GM13976 (cell line): ENCODE data around the gene ANKRD13D.
A peak's percentile ranks its signal among the peaks of the same experiment; 100 is the strongest.

Experiments used
- DNase-seq: peaks from one replicate; pipeline ENCODE4 v3.0.0; 2012; ENCODE audit warnings: low spot score
- in situ Hi-C: fragments of 300-500 bp; cut with MboI; formaldehyde crosslinking; loops from one replicate; pipeline ENCODE4 v1.12.0; 2022; ENCODE audit warnings: low sequenced_read_pairs, mixed read lengths, inconsistent platforms; ENCODE audit not compliant: unreplicated experiment
- TF ChIP-seq, protein P1 (sequence below): IDR thresholded peaks from 2 replicates; pipeline ENCODE4 v1.5.1; 2012; ENCODE audit warnings: borderline replicate concordance, mild to moderate bottlenecking; ENCODE audit not compliant: insufficient read depth; ENCODE audit errors: extremely low read depth, missing control alignments, control extremely low read depth

The ANKRD13D gene

GRCh38 chr11:67266449-67267187 is 22.5 kb upstream of the ANKRD13D start, which contains the start of gene GRK2:
TSS of gene GRK2 (plus strand) at chr11:67266473. CDS start at chr11:67266700, 227 bp downstream.
- peak; percentile 74 for DNase-seq
- in situ Hi-C loops = loop anchor here (10.0 kb wide), 1 partner anchor 118 kb away; no protein-coding TSS in a partner anchor
- TF ChIP-seq, protein P1, sequence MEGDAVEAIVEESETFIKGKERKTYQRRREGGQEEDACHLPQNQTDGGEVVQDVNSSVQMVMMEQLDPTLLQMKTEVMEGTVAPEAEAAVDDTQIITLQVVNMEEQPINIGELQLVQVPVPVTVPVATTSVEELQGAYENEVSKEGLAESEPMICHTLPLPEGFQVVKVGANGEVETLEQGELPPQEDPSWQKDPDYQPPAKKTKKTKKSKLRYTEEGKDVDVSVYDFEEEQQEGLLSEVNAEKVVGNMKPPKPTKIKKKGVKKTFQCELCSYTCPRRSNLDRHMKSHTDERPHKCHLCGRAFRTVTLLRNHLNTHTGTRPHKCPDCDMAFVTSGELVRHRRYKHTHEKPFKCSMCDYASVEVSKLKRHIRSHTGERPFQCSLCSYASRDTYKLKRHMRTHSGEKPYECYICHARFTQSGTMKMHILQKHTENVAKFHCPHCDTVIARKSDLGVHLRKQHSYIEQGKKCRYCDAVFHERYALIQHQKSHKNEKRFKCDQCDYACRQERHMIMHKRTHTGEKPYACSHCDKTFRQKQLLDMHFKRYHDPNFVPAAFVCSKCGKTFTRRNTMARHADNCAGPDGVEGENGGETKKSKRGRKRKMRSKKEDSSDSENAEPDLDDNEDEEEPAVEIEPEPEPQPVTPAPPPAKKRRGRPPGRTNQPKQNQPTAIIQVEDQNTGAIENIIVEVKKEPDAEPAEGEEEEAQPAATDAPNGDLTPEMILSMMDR = no peak

- TF ChIP-seq, protein P1 = no peak
- in situ Hi-C loops = loop anchor here (10.0 kb wide), 1 partner anchor 117 kb away; no protein-coding TSS in a partner anchor
Measured at GRCh38 chr11:67267188-67268080, 21.7 kb upstream of the ANKRD13D start.

GRCh38 chr11:67268081-67268961 is 20.8 kb upstream of the ANKRD13D start:
- in situ Hi-C loops = loop anchor here (10.0 kb wide), 1 partner anchor 116 kb away; no protein-coding TSS in a partner anchor
- TF ChIP-seq, protein P1 = no peak
- DNase-seq = peak; percentile 89

More at GRCh38 chr11:67267188-67268080, 21.7 kb upstream of the ANKRD13D start:
- no peak for DNase-seq

GRCh38 chr11:67268962-67269268 is 20.2 kb upstream of the ANKRD13D start:
- in situ Hi-C loops = loop anchor here (10.0 kb wide), 1 partner anchor 116 kb away; no protein-coding TSS in a partner anchor

DNA sequence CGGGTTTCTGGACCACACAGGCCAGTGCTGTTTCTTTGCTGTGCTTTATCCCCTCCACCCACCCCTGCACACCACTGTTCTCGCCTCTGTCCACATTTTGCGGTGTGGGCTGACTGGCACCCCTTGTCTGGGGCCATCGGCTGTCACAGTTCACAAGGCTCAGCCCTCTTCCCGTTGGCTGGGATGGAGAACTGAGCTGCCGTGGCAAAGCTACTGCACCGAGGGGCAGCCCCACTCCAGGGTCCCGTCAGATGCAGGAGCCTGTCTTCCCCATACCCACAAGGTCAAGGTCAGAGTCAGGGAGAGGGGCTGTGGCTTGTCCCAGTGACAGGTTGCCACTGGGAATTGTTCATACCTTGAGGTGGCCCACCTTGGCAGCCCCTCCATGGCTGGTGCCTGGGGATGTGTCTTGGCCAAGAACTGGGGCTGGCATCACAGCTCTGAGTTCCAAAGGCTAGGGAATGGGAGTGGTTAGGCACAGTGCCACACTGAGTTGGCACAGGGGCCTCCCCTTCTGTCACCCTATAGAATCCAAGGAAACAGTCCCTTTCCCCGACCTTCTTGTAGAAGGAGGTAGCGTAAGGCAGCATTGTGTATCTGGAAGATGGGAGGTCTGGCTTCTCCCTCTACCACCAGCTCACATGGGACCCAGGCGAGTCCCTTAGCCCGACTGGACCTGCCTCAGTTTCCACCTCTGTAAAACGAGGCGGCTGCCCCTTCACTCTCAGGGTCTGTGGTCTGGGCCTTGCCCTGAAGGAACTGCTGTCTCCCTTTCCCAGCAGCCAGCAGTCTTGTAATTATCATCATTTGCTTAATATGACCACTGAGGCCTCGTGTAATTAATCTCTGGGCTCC is 19.5 kb upstream of the ANKRD13D start:
- TF ChIP-seq, protein P1 = no peak
- no peak for DNase-seq
- in situ Hi-C loops = loop anchor here (10.0 kb wide), 1 partner anchor 115 kb away; no protein-coding TSS in a partner anchor

More at GRCh38 chr11:67268962-67269268, 20.2 kb upstream of the ANKRD13D start:
- TF ChIP-seq, protein P1 = no peak
- no peak for DNase-seq
